Loucy (cell line): ENCODE data around the gene TMPRSS15.

Experiments
- EZH2phosphoT487 ChIP-seq: fragments of 200-600 bp; IDR thresholded peaks from 2 replicates; pipeline ENCODE4 v1.6.1; 2018; ENCODE audit warnings: antibody characterized with exemption, mild to moderate bottlenecking, moderate library complexity, borderline replicate concordance
- TF ChIP-seq, protein P1 (sequence below): fragments of 200-600 bp; sonication (generic); conservative IDR thresholded peaks from 2 replicates; pipeline ENCODE4 v1.5.1; 2014; ENCODE audit warnings: mild to moderate bottlenecking, antibody characterized with exemption, low read length

DNA sequence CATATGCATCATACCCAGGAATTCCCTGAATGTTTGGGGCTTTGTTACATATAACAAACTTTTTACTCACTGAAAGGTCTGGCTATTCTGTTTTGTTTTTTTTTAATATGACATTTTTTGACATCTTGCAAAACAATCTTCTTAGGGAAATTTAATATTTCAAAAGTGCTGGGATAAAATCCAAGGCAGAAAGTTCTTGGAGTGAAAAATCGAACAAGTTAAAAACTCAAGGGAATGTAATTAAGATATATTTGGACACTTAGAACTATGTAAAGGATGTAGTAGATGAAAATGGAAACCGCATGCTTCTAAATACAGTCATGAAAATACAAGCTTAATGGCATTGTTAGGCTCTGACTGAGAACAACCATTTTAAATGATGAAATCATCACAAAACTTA lies 150.4 kb downstream of the TMPRSS15 start:
- TF ChIP-seq, protein P1, sequence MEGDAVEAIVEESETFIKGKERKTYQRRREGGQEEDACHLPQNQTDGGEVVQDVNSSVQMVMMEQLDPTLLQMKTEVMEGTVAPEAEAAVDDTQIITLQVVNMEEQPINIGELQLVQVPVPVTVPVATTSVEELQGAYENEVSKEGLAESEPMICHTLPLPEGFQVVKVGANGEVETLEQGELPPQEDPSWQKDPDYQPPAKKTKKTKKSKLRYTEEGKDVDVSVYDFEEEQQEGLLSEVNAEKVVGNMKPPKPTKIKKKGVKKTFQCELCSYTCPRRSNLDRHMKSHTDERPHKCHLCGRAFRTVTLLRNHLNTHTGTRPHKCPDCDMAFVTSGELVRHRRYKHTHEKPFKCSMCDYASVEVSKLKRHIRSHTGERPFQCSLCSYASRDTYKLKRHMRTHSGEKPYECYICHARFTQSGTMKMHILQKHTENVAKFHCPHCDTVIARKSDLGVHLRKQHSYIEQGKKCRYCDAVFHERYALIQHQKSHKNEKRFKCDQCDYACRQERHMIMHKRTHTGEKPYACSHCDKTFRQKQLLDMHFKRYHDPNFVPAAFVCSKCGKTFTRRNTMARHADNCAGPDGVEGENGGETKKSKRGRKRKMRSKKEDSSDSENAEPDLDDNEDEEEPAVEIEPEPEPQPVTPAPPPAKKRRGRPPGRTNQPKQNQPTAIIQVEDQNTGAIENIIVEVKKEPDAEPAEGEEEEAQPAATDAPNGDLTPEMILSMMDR: no peak
- TF ChIP-seq EZH2phosphoT487: no peak
